Omental fat pad (tissue), 4 donors: ENCODE results near the gene DRP2. TPM values are rescaled to one million over a fixed set of nuclear protein-coding genes. Genes with fewer than 3 reads are reported as not detected.

ENCODE experiments used
- ATAC-seq: fragments of 150-250 bp; one replicate; pipeline ENCODE4 v1.9.1; 2016; ENCODE audit warnings: mild to moderate bottlenecking, moderate library complexity; ENCODE audit not compliant: low FRiP score
- DNase-seq: peaks from one replicate; pipeline ENCODE4 v3.0.0-alpha.2; 2019; ENCODE audit warnings: low spot score
- total RNA-seq, 4 donors: library from RNA; depleted of rRNA; stranded (reverse); fragments of >200 nt; gene quantifications; one replicate each; pipeline ENCODE4 v1.1.0, GENCODE V29; 2016
- TF ChIP-seq, protein P1 (sequence below), 3 donors: fragments of 450-650 bp; IDR thresholded peaks; one replicate each; pipeline ENCODE4 v1.5.1; 2016 to 2017; ENCODE audit warnings: antibody characterized with exemption in 3 of 3, mild to moderate bottlenecking in 3 of 3, moderate library complexity in 2 of 3

The DRP2 gene
- total RNA-seq, 4 donors from 2014 or later: under 0.01 to 0.31 (median 0.14) TPM

DNA sequence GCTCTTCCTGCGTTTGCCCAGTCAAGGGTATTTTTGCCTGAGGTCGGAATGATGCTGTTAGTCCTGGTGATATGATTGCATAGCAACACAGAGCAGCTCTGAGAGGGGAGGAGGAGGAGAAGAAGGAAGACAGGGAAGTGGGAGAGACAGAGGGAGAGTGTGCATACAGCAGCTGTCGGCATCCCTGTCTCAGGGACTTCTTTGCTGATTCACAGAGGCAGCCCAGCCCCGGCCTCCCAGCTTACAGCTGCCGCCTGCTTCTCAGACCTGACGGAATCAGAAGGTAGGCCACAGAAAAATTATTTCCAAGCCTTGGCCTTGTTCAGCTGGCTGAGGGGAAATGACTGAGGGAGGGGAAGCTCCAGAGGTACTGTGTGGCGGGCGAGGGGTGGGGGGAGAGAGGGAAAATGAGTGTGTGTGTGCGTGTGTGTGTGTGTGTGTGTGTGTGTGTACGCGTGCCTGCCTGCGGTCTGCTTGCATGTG is 319 bp downstream of the DRP2 start:
- DNase-seq: no peak
- no peak for ATAC-seq
- TF ChIP-seq, protein P1, sequence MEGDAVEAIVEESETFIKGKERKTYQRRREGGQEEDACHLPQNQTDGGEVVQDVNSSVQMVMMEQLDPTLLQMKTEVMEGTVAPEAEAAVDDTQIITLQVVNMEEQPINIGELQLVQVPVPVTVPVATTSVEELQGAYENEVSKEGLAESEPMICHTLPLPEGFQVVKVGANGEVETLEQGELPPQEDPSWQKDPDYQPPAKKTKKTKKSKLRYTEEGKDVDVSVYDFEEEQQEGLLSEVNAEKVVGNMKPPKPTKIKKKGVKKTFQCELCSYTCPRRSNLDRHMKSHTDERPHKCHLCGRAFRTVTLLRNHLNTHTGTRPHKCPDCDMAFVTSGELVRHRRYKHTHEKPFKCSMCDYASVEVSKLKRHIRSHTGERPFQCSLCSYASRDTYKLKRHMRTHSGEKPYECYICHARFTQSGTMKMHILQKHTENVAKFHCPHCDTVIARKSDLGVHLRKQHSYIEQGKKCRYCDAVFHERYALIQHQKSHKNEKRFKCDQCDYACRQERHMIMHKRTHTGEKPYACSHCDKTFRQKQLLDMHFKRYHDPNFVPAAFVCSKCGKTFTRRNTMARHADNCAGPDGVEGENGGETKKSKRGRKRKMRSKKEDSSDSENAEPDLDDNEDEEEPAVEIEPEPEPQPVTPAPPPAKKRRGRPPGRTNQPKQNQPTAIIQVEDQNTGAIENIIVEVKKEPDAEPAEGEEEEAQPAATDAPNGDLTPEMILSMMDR (IDR thresholded peaks at IDR 0.05): no peak

DNA sequence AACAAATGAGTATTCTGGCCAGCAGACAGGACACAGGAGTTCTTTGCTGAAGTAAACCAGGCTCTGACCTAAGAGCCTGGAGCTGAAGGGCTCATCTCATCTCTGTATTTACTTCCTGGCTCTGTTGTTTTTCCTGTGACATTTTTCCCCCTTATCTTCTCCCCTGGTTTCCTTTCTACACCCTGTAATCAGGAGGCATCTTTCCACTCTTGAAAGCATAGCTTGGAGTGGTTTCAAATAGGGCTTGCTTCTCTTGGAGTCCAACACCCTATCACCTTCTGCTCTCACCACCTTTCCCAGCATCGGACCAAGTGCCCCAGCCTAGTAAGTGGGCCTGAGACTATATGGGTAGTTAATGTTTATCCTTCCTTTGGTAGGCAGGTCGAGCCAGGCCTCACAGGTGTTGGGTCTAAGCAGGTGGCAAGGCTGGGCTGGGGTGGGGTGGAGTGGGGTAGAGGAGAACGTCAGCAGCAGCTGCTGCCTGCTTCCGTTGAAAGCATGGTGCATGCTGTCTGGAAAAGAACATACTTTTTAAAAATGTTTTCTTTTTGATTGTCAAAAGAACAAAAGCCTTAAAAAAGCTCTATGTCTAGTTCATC is 1.2 kb downstream of the DRP2 start:
- ATAC-seq (no peak), DNase-seq (no peak)
- TF ChIP-seq, protein P1 (IDR thresholded peaks at IDR 0.05): no peak

DNA sequence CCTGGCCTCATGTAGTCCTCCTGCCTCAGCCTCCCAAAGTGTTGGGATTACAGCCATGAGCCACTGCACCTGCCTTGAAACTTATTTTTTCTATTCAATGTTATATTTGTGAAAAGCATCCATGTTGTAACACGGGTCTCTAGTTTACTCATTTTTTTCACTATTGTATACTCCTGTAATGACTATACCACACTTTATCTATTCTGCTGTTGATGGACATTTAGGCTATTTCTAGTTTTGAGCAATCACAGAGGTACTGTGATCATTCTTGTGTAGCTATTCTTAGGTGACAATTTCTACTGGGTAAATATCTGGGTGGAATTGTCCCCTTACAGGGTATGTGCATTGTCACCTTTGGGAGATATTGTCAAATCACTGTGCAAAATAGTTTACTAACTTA is 3.6 kb downstream of the DRP2 start:
- DNase-seq: no peak
- TF ChIP-seq, protein P1 (IDR thresholded peaks at IDR 0.05): no peak

DNA sequence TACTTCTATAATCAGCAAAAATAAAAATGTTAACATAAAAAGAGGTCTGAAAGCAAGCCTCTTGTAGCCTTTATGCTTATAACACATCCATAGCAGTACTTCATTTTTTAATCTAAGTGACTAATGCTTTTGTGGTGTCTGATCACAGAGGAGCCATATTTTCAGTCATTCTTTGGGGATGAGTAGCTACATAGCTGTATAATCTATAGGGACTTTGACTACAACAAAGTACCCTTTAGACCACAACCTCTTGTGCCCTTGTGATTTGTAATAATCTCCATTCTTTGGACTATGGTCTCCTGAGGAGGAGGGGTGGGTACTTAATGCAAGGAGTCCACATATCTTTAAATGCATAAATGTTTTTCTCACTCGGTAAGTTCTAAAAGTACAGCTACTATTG is 9.6 kb downstream of the DRP2 start:
- TF ChIP-seq, protein P1 (IDR thresholded peaks at IDR 0.05): no peak
- no peak for DNase-seq
- no peak for ATAC-seq

More for the DNA sequence above, 3.6 kb downstream of the DRP2 start:
- ATAC-seq: no peak

DNA sequence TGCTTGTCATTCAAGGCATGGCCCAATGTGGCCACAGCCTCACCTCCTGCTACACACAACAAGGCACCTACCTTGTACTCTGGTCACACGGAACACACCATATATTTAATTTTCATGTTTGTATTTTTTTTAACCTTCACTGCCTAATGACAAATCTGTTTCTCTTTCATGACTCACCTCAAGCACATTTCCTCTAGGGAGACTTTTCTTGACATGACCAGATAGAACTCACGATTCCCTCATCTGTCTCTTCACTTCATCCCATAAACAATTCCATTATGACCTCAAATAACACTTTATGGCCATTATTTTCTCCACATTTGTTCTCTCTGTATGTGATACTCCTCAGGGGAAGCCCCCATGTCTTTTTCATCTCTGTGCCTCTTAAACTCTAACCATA is 11.1 kb downstream of the DRP2 start:
- DNase-seq (no peak), ATAC-seq (no peak)
- TF ChIP-seq, protein P1 (IDR thresholded peaks at IDR 0.05): no peak

DNA sequence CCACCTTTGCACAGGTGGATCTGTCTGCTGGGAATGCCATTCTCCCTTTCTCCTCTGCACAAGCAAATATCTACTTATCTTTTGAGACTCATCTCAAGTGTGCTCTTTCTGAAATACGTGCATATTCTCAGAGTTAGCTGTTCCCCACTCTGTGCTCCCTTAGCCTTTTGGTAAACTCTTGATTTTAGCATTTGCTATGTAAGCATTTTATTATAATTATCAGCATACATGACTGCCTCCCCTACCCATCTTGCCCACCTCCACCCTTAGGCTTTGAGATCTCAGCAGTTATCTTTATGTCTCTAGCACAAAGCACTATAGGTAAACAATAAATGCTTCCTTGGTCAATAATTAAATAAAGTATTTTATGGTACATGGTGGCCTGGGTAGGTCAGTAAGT is 11.5 kb downstream of the DRP2 start:
- no peak for DNase-seq
- TF ChIP-seq, protein P1 (IDR thresholded peaks at IDR 0.05): no peak

DNA sequence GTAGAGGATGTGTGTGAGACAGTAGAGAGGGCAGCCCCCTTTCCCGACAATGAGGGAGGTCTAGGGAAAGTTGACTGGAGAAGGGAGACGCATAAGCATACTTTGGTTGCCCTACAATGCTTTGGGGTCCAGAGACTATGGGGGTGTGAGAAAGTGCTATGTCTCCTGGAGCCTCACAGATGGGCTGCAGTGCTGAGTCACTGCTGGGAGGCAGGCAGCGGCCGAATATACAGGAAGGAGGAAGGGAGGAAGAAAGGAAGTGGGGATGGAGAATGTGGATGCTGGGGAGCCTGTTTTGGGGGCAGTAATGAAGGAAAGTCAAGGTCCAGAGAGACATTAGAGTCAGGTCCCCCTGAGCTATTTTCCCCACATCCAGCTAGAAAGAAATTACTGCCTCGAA is 12.7 kb downstream of the DRP2 start:
- TF ChIP-seq, protein P1 (IDR thresholded peaks at IDR 0.05): no peak
- DNase-seq (no peak), ATAC-seq (no peak)

More for the DNA sequence above, 11.5 kb downstream of the DRP2 start:
- no peak for ATAC-seq
